Smooth muscle cell (in vitro differentiated cells): ENCODE measurements around the gene APOBEC3H. TPM values are rescaled to one million over a fixed set of nuclear protein-coding genes. Genes with fewer than 3 reads are reported as not detected.

ENCODE experiments used
- DNase-seq: peaks from one replicate; lab custom pipeline; 2025; ENCODE audit not compliant: unreplicated experiment; lab: John Stamatoyannopoulos, UW
- H2AFZ ChIP-seq: fragments of 200-600 bp; sonication (generic); 2 replicates; pipeline ENCODE4 v1.6.0; 2016; ENCODE audit warnings: antibody characterized with exemption, low read depth, mild to moderate bottlenecking
- H3F3A ChIP-seq: fragments of 200-600 bp; sonication (generic); 2 replicates; pipeline ENCODE4 v1.6.0; 2017; ENCODE audit warnings: antibody characterized with exemption, low read depth
- H3K27ac ChIP-seq: fragments of 200-600 bp; sonication (generic); 2 replicates; pipeline ENCODE4 v1.5.1; 2016; ENCODE audit warnings: low read depth, mild to moderate bottlenecking
- H3K27me3 ChIP-seq: fragments of 200-600 bp; sonication (generic); 2 replicates; pipeline ENCODE4 v1.6.1; 2016; ENCODE audit warnings: low read depth, mild to moderate bottlenecking
- H3K36me3 ChIP-seq: fragments of 200-600 bp; sonication (generic); 2 replicates; pipeline ENCODE4 v1.5.1; 2016; ENCODE audit warnings: low read depth
- H3K4me1 ChIP-seq: fragments of 200-600 bp; sonication (generic); 2 replicates; pipeline ENCODE4 v1.5.1; 2016; ENCODE audit warnings: low read depth
- H3K4me2 ChIP-seq: fragments of 200-600 bp; sonication (generic); 2 replicates; pipeline ENCODE4 v1.6.0; 2016; ENCODE audit warnings: mild to moderate bottlenecking
- H3K4me3 ChIP-seq: fragments of 200-600 bp; sonication (generic); 2 replicates; pipeline ENCODE4 v1.5.1; 2016; ENCODE audit warnings: mild to moderate bottlenecking
- H3K79me2 ChIP-seq: fragments of 200-600 bp; sonication (generic); 2 replicates; pipeline ENCODE4 v1.6.0; 2016; ENCODE audit warnings: low read depth, mild to moderate bottlenecking
- H3K9ac ChIP-seq: fragments of 200-600 bp; sonication (generic); 2 replicates; pipeline ENCODE4 v1.6.0; 2016; ENCODE audit warnings: low read depth
- H3K9me3 ChIP-seq: fragments of 200-600 bp; sonication (generic); replicated peaks from 2 replicates; pipeline ENCODE4 v1.5.1; 2016; ENCODE audit warnings: low read depth
- H4K20me1 ChIP-seq: fragments of 200-600 bp; sonication (generic); 2 replicates; pipeline ENCODE4 v1.6.0; 2016; ENCODE audit warnings: low read depth
- WGBS: methylation state at CpG from one replicate; pipeline ENCODE4 v1.1.7; 2016; ENCODE audit warnings: low lambda C conversion rate; 5-methylcytosine and 5-hydroxymethylcytosine counted together
- polyA plus RNA-seq: library from polyadenylated mRNA; unstranded; fragments of >200 nt; fragmentation: Nextera tagmentation; extraction: Ambion mirVana; gene quantifications from 2 replicates; pipeline ENCODE4 v1.2.1, GENCODE V29; 2016
- small RNA-seq: library from RNA; depleted of rRNA; stranded (forward); fragments of <200 nt; gene quantifications from one replicate; pipeline ENCODE3, GENCODE V24; 2014
- total RNA-seq: library from RNA; depleted of rRNA; stranded (reverse); fragments of >200 nt; gene quantifications from 2 replicates; pipeline ENCODE4 v1.2.3, GENCODE V29; 2014
- TF ChIP-seq, protein P1 (sequence below): fragments of 200-600 bp; sonication (generic); IDR thresholded peaks from 2 replicates; pipeline ENCODE4 v1.5.1; 2017; ENCODE audit warnings: borderline replicate concordance, mild to moderate bottlenecking, antibody characterized with exemption; ENCODE audit not compliant: insufficient read depth, poor library complexity, severe bottlenecking

Gene APOBEC3H
- total and polyA plus RNA-seq, 2 experiments from 2014 or later, result 0.31 to 0.57 TPM

DNA sequence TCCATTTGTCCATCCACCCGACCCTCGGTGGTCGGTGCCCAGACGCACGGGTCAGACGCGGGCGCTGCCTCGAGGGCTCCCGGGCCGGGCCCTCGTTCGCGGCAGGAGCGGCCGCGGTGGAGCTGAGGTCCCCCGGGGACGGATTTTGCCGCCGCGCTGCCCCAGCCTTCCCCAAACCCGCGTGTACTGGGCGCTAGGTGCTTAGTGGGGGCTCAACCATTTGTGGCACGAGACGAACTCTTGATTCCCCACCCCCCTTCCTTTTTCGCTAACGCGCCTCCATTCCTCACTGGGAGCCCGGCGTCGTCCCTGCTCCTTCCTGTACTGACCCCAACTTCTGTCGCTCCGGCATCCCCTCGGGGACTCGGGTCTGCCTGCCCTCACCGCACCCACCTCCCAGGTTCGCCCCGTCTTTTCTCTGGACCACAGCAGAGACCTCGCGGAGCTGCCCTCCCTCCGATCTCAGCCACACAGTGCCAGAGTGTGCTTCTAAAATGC lies 56.2 kb downstream of the APOBEC3H start:
- H3K4me1 ChIP-seq, result no peaks in the 10 kb centered on the region
- TF ChIP-seq, protein P1, sequence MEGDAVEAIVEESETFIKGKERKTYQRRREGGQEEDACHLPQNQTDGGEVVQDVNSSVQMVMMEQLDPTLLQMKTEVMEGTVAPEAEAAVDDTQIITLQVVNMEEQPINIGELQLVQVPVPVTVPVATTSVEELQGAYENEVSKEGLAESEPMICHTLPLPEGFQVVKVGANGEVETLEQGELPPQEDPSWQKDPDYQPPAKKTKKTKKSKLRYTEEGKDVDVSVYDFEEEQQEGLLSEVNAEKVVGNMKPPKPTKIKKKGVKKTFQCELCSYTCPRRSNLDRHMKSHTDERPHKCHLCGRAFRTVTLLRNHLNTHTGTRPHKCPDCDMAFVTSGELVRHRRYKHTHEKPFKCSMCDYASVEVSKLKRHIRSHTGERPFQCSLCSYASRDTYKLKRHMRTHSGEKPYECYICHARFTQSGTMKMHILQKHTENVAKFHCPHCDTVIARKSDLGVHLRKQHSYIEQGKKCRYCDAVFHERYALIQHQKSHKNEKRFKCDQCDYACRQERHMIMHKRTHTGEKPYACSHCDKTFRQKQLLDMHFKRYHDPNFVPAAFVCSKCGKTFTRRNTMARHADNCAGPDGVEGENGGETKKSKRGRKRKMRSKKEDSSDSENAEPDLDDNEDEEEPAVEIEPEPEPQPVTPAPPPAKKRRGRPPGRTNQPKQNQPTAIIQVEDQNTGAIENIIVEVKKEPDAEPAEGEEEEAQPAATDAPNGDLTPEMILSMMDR, result no peak
- H3K79me2 ChIP-seq, result no peaks in the 10 kb centered on the region
- no peaks in the 10 kb centered on the region for H4K20me1 ChIP-seq
- 9% methylated on average over 37 of the region's 43 CpGs for WGBS
- no peak overlapping the region for H3K27ac ChIP-seq
- peak overlapping the region; percentile 76 for H2AFZ ChIP-seq
- no peak for DNase-seq
- H3K27me3 ChIP-seq, result peaks cover 17% of the 10 kb centered on the region
- H3K4me2 ChIP-seq, result peak overlapping the region; percentile 93
- H3K4me3 ChIP-seq, result peak overlapping the region; percentile 54
- H3K9ac ChIP-seq, result peak overlapping the region; percentile 22
- H3K36me3 ChIP-seq, result no peaks in the 10 kb centered on the region
- H3F3A ChIP-seq, result peaks cover 7% of the 10 kb centered on the region
- H3K9me3 ChIP-seq, result no peaks in the 10 kb centered on the region

Small RNAs within 50 kb of the gene (small RNA-seq; reads per million reads assigned to genes)
- gene AL022318.2 (not detected), gene COX5BP7 (not detected)

Other genes with a start within 250 kb of the APOBEC3H start
- 11.6 and 13.5 TPM in 2 replicates for gene CBX6, start 225.0 kb upstream of the APOBEC3H start, total RNA-seq
- 23.9 and 27.4 TPM in 2 replicates for gene CBX6, start 225.0 kb upstream of the APOBEC3H start, polyA plus RNA-seq
- gene APOBEC3A, start 139.6 kb upstream of the APOBEC3H start, total RNA-seq, result 0.18 and 0.94 TPM in 2 replicates
- gene APOBEC3A, start 139.6 kb upstream of the APOBEC3H start, polyA plus RNA-seq, result not detected in 2 replicates
- 0.22 and 0.58 TPM in 2 replicates for gene APOBEC3B, start 114.9 kb upstream of the APOBEC3H start, total RNA-seq
- 4.9 and 5.6 TPM in 2 replicates for gene APOBEC3B, start 114.9 kb upstream of the APOBEC3H start, polyA plus RNA-seq
- gene APOBEC3C, start 83.0 kb upstream of the APOBEC3H start, total RNA-seq, result 3.9 and 5.3 TPM in 2 replicates
- 38.0 and 62.7 TPM in 2 replicates for gene APOBEC3C, start 83.0 kb upstream of the APOBEC3H start, polyA plus RNA-seq
- gene APOBEC3D, start 76.1 kb upstream of the APOBEC3H start, total RNA-seq, result 0.18 and 2.3 TPM in 2 replicates
- 0.51 and 1.9 TPM in 2 replicates for gene APOBEC3D, start 76.1 kb upstream of the APOBEC3H start, polyA plus RNA-seq
- gene APOBEC3F, start 56.4 kb upstream of the APOBEC3H start, total RNA-seq, result 0.04 and 1.3 TPM in 2 replicates
- gene APOBEC3F, start 56.4 kb upstream of the APOBEC3H start, polyA plus RNA-seq, result 7.7 and 8.2 TPM in 2 replicates
- 1.9 and 10.3 TPM in 2 replicates for gene APOBEC3G, start 20.0 kb upstream of the APOBEC3H start, total RNA-seq
- gene APOBEC3G, start 20.0 kb upstream of the APOBEC3H start, polyA plus RNA-seq, result 2.9 and 3.2 TPM in 2 replicates
- 0.40 and 4.8 TPM in 2 replicates for gene CBX7, start 55.4 kb downstream of the APOBEC3H start, total RNA-seq
- gene CBX7, start 55.4 kb downstream of the APOBEC3H start, polyA plus RNA-seq, result 1.7 and 2.2 TPM in 2 replicates
- 1.9 and 2.1 TPM in 2 replicates for gene PDGFB, start 147.7 kb downstream of the APOBEC3H start, total RNA-seq
- 0.31 and 3.0 TPM in 2 replicates for gene PDGFB, start 147.7 kb downstream of the APOBEC3H start, polyA plus RNA-seq
- 1,022 and 1,136 TPM in 2 replicates for gene RPL3, start 222.4 kb downstream of the APOBEC3H start, total RNA-seq
- 717 and 749 TPM in 2 replicates for gene RPL3, start 222.4 kb downstream of the APOBEC3H start, polyA plus RNA-seq